HG03442 (cell line): ENCODE measurements around the gene CDH5.

Experiments
- ATAC-seq: cut with Tn5 transposase; IDR thresholded peaks from one replicate; pipeline ENCODE4 v1.9.1; 2021; ENCODE audit warnings: mild to moderate bottlenecking, moderate library complexity; ENCODE audit not compliant: unreplicated experiment

Gene CDH5

DNA sequence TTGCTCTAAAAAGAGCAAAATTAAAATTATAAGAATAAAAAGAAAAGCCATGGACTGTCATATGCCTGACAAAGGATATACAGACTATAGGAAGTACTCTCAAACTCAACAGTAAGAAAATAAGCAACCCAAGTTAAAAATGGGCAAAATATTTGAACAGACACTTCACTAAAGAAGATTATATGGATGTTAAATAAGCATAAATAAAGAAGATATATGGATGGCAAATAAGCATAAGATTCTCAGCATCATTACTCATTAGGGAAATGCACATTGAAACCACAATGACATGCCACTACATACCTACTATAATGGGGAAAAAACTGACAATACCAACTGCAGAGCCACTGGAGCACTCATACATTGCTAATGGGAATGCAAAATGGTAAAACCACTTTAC, 45.7 kb downstream of the CDH5 start:
- ATAC-seq: no peak

DNA sequence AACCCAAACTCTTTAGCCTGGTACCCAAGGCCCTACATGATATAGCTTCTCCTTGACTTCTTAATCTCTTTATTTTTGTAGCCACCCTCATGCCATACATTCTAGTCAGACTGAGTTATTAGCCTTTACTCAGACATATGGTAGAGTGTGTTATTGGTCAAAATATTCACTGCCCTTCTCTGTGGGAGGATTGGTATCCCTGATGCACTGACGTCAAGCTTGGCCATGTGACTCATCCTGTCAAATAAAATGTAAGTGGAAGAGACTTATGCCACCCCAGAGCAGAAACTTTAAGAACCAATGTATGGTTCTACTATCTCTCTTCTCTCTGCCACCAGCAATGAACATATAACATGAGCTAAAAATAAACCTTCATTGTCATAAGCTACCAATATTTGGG, 48.4 kb downstream of the CDH5 start:
- ATAC-seq: no peak

DNA sequence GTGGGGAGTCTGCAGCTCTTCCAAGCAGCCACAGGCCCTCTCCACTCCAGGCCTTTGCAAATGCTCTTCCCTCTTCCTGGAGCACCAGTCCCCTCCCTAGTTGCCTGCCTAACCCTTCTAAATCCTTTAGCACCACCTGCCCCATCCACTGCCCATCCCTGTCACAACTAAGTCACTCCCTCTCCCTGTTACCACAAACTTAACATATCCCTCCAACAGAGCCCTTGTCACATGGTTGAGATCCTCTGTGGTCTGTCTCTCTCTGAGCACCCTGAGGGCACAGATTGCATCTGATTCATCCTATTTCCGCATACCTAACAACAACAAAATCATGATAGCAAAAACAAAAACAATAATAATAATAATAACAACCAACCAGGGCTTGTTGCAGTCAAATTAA, 49.6 kb downstream of the CDH5 start:
- ATAC-seq: no peak

DNA sequence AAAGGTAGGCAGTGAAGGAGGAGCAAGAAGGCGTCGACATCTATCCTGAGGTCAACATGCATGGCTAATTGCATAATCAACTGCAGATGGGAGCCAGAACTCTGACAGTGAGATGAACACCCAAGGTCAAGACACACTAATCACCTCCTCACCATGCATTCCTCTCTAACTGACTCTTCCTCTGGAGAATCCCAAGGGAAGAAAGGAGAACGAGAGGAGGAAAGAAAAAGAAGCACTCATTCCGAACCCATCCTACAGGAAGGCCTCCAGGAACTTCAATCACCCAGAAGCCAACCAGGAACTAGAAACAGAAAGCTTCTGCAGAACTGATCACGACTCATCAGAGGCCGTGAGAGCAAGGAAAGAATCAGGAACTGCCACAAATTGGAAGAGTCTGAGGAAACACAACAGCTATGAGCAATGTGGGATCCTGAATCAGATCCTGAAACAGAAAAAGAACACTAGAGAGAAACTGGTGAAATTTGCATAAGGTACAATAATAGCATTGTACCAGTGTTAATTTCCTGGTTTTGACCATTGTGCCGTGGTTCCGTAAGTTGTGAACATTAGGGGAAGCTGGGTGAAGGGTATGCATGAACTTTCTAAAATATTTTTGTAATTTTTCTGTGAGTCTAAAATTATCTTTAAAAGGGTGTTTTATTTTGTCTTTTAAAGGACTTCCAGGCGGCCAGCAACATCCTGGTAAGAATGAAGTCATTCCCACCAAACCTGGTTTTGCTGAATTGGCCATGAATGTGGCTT, 50.6 kb downstream of the CDH5 start:
- no peak for ATAC-seq

DNA sequence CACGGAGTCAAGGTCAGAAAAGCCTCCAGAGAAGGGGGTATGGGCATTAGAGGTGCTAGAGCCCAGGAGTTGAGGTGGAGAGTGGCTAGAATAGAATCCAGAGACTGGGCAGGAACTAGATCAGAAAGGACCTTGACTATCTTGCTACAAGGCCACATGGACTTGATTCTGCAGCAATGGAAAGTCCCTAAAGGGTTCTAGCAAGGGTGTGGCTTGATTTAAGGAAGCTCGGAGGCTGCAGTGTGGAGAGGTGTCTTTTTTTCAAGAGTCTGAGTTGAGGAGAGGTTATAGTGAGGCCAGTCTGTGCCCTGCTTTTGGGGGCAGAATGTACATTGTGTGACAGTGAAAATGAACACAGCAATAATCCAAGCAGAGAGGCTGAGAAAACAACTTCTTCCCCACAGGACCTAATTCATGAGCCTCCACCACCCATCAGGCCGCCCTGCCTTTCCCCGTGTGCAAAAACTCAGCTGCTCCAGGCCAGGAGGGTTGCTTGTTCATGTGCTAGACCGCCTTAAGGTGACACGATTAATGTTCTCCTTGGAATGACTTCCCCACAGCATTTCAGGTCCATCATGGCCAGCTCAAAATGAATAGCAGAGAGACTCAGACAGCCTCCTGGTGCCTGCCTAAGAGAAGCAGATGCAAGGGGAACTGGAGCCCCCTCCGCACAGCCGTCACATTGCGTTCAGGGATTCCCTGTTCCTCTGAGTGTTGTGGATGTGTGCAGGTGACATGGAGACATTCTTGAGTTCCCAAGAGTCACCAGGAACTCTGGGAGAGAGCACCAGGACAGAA, 51.9 kb downstream of the CDH5 start:
- ATAC-seq: no peak

DNA sequence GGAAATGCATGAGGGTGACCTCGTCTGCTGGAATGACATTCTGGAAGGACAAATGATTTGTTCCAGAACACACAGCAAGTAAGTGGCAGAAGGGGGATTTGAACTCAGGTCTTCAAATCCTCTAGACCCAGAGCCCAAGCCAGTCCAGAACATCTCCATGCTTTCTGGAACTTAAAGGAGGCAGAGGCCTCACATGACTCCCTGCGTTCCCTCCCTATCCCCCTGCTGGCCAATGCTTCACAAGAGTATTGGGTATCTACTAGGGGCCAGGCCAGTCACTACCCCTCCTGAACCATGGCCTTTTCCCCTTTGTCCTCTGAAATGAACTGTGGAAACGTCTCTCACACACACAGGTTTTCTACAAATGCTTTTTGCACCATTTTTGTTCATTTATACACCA, 53.0 kb downstream of the CDH5 start:
- ATAC-seq: no peak

DNA sequence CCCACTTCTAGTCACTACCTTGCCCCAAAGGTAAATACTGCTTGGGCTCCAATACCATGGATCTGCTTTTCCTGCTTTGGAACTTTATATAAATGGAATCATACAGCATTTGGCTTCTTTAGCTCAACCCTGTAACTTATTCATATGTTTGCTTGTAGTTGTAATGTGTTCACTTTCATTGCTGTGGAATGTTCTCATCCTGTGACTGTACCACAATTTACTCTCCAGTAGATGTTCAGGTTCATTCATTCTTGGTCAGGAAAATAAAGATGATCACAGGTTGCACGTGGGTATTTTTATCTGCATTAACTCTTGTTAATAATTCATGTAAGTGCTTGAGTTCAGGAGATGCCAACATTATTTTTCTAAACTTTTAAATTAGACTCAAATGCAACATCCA, 53.9 kb downstream of the CDH5 start:
- ATAC-seq: no peak

DNA sequence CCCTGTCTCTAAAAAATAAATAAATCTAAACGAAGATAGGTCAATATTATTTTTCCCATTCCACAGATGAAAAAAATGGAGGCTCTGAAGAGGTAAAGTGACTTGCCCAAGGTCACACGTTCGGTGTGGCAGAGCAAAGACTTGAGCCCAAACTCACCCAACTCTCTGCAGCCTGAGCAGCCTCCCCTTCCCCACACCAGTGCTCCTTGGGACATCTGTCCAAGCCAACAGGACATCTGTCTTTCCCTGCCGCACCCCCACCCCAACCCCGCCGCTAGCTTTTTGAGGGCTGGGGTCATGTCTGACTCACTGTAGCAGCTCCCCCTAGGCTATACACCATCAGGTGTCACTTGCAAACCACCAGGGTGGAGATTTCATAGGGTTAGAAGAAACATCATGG, 55.4 kb downstream of the CDH5 start:
- no peak for ATAC-seq

DNA sequence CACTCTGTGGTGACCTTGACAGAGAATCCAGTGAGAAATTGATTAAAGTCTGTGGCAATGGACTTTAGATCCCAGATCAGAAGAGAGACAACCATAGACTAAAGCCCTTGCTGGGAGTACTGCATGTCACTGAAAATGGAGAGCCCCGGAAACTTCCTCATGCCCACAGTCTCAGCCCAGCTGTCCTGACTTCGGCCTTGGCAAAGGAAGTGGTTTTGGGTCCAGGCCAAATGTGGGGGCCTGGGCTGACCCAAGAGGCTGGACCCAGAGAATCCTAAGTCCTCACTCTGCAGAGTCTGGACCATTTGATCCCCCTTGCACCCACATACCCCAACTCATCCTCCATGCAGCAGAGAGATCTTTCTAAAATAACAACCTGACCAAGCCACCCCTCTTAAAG, 55.9 kb downstream of the CDH5 start:
- ATAC-seq: no peak

DNA sequence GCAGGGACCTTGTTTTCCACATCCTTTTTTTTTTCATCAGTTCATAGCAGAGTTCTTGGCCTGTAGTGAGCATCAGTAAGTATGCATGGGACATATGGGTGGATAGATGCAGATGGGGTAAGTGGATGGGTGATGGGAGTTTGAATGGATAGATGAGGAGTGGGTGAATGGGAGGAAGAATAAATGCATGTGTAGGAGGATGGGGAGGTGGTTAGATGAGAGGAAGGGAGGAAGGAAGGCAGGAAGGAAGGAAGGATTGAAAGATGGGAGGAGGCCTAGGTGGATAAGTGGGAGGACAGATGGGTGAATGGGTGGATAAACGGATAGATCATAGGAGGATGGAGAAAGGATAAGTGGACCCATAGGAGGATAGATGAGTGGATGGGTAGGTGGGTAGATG, 56.7 kb downstream of the CDH5 start:
- no peak for ATAC-seq

DNA sequence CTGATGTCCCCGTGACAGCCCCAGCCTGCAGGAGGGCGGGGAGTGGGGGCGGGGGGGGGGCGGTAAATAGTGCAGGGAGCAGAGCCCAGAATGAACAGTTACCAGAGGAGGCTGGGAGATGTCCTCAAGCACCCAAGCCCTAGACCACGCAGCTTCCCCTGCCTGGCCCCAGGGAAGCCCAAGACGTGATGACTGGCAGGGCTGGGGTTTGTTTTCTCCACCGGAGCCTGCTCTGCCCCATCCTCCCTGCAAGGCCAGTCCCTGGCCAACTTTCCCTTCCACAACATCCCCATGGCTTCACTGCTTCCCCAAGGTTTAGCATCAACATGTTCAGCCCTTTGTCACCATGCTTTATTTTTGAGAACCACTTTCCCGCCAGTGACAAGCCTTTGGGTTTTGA, 59.2 kb downstream of the CDH5 start:
- no peak for ATAC-seq

DNA sequence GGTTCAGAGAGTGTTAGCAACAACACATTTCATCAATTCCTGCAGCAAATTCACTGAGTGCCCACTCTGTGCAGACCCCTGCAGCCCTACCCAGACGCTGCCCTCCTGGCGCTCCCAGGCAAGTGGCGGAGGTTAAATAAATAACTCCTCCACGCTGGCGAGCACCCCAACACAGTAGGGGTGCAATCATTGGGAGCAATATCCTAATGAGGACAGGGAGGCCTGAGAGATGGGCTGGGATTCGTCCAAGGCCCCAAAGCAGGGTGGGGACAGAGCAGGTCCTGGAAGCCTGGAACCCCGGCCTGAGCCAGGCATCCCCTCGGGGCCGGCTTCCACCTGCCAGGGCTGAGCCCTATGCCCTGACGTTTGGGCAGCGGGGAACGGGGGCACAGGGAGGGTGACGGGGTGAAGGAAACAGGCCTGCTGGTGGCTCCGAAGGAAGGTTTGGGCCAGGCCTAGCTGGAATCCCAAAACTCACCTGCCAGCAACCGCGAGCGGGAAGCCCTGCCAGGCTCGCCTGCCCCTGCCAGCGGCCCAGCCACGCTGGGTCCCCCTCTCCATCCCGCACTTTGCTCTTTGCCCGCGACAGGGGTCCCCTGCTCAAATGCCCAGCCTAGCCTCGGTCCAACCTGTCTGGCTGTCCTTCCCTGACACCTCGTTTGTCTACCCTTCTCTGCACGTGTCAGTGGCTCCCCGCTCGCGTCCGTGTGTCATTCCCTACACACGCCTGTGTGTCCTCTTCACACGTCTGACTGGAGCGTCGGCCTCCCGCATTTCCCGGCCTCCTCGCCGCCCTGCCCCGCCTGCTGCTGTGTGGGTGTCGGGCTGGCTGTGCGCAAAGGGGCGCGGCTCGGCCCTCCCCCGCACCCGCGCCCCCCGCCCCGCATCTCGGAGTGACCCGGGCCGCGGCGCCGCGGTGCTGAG, 59.9 kb downstream of the CDH5 start:
- ATAC-seq: no peak

DNA sequence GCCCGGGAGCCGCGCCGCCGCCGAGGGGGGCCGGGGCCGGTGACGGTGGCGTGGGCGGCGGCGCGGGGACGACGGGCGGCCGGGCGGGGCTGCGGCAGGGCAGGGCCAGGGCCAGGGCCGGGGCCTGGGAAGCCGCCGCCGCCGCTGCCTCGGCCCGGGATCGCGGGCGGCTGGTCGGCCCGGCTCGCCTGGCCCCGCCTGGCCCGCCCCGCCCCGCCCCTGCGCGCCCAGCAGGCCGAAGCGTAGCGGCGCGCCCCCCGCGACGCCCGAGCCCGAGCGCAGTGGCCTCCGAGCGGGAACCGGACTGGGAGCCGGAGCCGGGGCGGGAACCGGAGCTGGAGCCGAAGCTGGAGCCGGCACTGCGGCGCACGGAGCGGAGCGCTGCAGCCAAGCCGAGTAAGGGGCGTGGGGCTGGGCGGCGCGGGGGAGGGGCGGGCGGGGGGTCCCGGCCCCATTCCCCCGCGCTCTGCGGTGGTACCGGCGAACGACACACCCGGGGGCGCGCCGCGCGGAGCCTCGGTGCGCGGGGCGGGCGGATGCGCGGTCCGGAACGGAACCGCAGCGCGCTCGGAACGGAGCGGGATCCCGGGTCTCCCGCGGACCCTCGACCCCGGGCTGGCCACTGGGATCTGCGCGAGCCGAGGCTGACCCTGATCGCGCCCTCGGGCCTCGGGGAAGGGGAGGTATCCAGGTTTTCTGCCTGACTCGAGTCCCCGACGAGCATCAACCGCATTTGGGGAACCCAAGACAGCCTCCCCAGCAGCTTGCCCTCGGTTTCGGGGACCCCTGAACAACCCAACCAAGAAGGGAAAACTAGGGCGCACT, 60.8 kb downstream of the CDH5 start, which contains the start of gene BEAN1:
Gene BEAN1 (plus strand): TSS at position 260 of the 825 bp plus-strand sequence. CDS start 10,382 bp downstream, outside the sequence.
- ATAC-seq: no peak

DNA sequence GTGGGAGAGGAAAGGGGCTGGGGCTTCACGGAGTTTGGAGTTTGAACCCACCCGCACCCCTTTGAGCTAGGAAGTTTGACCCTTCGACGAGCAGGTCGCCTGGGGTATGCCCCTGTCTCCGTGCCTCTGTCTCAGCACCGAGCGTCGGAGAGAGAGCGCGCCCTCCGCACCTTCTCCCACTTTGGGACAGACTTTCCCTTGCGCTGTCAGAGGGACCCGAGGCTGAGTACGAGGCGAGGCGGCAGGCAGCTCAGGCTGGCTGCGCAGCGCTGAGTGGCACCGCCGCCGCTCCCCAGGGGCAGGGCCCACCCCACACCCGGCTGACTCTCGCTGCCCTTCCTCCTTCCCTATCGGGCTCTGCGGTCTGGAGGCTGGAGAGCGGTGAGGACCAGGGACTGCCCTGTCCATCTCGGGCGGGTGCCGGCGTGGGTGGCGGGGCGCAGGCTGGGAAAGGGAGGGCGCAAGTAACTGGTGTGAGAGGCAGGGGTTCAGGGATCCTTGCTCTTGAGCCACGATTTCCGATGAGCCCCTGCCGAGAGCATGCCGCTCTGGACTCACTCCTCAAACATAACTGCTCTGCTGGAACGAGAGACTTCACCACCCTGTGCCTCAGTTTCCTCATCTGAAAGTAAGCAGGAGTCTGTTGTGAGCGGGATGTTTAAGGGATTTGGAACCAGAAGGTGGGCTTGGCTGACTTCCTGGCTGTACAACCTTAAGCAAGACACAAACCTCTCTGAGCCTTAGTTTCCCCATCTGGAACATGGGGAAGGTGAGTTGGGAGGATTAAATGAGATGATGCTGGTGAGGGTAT, 61.6 kb downstream of the CDH5 start:
- ATAC-seq: no peak

DNA sequence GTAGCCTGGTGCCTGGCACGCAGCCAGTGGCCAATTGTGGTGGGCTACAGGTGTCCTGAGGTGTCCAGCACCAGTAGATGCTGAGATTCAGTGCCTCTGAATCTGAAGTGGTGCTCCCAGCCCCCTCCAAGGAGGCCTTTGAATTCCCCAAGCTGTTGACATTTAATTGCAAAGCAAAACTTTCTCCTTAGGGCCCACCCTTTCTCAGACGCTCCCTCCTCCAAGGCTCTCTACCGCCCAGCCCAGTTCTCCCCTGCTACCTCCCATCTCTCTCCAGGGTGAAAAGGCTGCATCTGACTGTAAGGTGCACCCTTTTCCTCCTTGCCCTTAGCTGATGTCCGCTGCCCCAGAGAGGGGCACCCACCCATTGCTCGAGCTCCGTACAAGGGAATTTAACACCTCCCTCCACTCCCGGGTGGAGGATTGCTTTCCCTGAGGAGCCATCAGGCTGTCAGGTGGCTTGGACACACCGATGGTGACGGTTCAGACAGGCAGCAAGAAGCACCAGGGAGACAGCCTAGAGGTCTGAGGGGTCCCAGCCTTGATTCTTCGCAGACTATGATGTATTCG, 62.3 kb downstream of the CDH5 start:
- ATAC-seq: no peak

DNA sequence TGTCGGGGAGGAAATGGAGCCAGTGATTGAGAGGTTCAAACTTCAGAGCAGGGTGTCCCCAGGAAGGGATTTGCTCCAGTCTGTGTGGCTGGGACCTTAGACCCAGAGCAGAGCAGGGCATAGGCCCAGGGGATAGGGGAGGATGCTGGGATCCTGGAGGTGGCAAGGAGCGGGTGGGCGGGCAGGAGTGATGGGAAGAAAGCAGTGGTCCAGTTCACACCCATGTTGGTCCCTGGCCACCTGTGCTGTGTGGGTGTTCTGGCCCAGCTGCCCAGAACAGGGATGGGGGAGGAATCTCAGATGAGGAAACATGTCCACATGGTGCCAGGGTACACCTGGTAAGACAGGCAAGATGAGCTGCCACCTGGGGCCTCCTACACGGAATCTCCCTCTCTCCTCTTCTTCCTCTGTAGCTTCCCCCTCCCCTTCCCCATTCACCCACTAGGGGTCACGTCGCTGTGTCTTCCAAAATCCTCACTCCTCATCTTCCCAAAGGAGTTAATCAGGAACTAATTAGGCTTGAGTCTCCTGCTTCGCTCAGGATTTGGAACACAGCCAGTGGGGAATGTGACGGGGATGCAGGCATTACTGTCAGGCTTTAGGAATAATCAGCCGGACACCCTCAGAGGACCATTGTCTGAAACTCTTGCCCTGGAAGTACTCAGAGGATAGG, 62.9 kb downstream of the CDH5 start:
- no peak for ATAC-seq

DNA sequence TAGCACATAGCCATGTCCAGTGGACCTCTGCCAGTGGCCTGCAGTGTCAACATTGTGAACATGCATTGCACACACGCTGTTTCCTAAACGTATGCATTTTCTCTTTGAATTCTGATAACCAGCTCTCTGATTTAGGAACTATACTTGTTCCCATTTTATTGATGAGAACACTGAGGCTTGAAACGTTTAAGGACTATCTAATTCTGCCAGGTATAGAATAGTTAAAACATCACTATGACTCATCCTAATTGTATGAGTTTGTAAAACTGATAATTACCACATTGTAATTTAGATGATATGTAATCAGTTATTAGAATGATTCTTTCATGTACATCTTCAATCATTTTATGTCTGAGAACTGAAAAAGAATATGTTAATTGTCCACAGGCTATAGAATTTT, 63.7 kb downstream of the CDH5 start:
- no peak for ATAC-seq

DNA sequence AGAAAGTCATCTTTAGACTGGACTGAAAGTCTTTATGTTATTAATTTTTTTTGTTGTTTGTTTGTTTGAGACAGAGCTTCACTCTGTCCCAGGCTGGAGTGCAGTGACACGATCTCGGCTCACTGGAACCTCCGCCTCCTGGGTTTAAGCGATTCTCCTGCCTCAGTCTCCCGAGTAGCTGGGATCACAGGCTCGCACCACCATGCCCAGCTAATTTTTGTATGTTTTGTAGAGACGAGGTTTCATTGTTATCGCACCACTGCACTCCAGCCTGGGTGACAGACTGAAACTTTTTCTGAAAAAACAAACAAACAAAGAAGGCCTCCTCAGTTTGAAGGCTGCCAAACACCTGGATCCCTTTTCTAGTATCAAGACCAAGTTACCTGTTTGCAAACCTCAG, 65.3 kb downstream of the CDH5 start:
- no peak for ATAC-seq

DNA sequence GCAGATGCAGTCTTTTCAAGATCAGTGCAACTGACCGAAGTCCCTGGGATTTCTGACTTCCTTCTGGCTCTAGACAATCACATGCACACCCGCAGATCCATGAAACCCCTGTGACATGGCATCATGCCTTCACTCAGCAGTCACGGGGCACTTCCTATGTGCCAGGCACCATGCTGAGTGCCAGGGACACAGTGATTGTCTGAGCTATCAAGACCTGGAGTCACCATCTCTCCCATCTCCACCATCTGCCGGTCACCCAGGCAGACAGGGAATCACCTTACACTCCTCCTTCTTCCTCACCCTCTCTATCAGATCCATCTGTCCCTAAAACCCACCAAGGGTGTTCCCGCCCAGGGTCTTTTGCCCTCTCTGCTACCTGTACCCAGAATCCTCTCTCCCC, 65.9 kb downstream of the CDH5 start:
- no peak for ATAC-seq
